ENCODE measurements around the gene SLAMF1.

DNA sequence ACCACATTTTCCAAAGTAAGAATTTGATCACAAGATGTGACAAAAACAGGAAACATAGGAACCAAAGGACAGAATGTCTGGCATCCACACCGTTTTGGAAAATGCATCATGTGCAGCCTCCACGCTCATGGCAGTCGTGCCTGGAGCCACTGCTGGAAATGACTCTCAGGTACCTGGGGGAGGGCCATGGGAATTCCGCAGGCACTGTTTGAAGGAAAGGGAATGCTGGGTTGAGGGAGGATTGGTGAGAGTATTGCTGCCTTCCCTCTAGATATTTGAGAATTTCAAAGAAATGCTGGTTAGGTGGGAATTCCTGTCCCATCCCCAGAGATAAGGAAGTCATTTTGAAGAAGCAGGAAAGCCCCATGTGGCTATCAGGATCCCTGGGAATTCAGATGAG is 10.8 kb downstream of the SLAMF1 start:
- TF ChIP-seq, protein P1, sequence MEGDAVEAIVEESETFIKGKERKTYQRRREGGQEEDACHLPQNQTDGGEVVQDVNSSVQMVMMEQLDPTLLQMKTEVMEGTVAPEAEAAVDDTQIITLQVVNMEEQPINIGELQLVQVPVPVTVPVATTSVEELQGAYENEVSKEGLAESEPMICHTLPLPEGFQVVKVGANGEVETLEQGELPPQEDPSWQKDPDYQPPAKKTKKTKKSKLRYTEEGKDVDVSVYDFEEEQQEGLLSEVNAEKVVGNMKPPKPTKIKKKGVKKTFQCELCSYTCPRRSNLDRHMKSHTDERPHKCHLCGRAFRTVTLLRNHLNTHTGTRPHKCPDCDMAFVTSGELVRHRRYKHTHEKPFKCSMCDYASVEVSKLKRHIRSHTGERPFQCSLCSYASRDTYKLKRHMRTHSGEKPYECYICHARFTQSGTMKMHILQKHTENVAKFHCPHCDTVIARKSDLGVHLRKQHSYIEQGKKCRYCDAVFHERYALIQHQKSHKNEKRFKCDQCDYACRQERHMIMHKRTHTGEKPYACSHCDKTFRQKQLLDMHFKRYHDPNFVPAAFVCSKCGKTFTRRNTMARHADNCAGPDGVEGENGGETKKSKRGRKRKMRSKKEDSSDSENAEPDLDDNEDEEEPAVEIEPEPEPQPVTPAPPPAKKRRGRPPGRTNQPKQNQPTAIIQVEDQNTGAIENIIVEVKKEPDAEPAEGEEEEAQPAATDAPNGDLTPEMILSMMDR (IDR thresholded peaks at IDR 0.05) = no peak
- no peak for TF ChIP-seq POLR2A (IDR thresholded peaks at IDR 0.05)
